Naive thymus-derived CD4-positive, alpha-beta T cell (primary cell): ENCODE results near the gene ANTXR2. TPM values are rescaled to one million over a fixed set of nuclear protein-coding genes. Genes with fewer than 3 reads are reported as not detected.
A peak's percentile ranks its signal among the peaks of the same experiment; 100 is the strongest.

Experiments used
- ATAC-seq: fragments of 150-1000 bp; cut with Tn5 transposase; 2 replicates; pipeline ENCODE4 v1.10.0; 2021; ENCODE audit warnings: mild to moderate bottlenecking, moderate library complexity
- CTCF ChIA-PET: fragments of 350-600 bp; sonication (Branson Sonifier 250); formaldehyde crosslinking; loops from one replicate; lab custom pipeline; 2021; ENCODE audit warnings: antibody characterized with exemption; lab: Charles Lee
- POLR2A ChIA-PET: fragments of 350-600 bp; sonication (Branson Sonifier 250); formaldehyde crosslinking; loops from one replicate; lab custom pipeline; 2021; ENCODE audit warnings: antibody characterized with exemption, inconsistent platforms; lab: Charles Lee
- DNase-seq, 9 donors: peaks; one replicate each; pipeline versions ENCODE4 v3.0.0 to v3.0.0-alpha.2; 2020 to 2022; ENCODE audit warnings: mixed read lengths in 1 of 9
- H3K27ac ChIP-seq: one replicate; pipeline ENCODE4 v1.7.0; 2013; ENCODE audit warnings: mild to moderate bottlenecking, low read depth, low read length, moderate library complexity
- H3K27me3 ChIP-seq, 2 donors: one replicate each; pipeline ENCODE4 v1.7.0; 2013; ENCODE audit warnings: low read length in 2 of 2, mild to moderate bottlenecking in 2 of 2, moderate library complexity in 2 of 2; ENCODE audit not compliant: control insufficient read depth in 2 of 2, insufficient read depth in 2 of 2
- H3K36me3 ChIP-seq, 3 experiments: 1 replicate in 2 of 3; 2 replicates in 1 of 3; pipeline ENCODE4 v1.7.0; 2013; ENCODE audit warnings: low read length in 3 of 3, mild to moderate bottlenecking in 3 of 3, moderate library complexity in 1 of 3; ENCODE audit not compliant: insufficient read depth in 3 of 3, control insufficient read depth in 2 of 3
- H3K4me1 ChIP-seq, 2 donors: one replicate each; pipeline ENCODE4 v1.7.0; 2013; ENCODE audit warnings: low read length in 2 of 2, mild to moderate bottlenecking in 2 of 2, moderate library complexity in 1 of 2; ENCODE audit not compliant: control insufficient read depth in 2 of 2, insufficient read depth in 2 of 2
- H3K4me3 ChIP-seq: 2 replicates; pipeline ENCODE4 v1.7.0; 2013; ENCODE audit warnings: mild to moderate bottlenecking, low read length
- H3K9me3 ChIP-seq, 3 experiments: 1 replicate in 2 of 3; 2 replicates in 1 of 3; pipeline ENCODE4 v1.7.0; 2013; ENCODE audit warnings: low read length in 3 of 3; ENCODE audit not compliant: control insufficient read depth in 2 of 3
- H3K27ac Mint-ChIP-seq, 9 donors: one replicate each; pipeline ENCODE4 v1.8.0; 2020 to 2022; ENCODE audit warnings: mixed read lengths in 9 of 9, mild to moderate bottlenecking in 8 of 9, moderate library complexity in 5 of 9, inconsistent platforms in 2 of 9
- H3K27me3 Mint-ChIP-seq, 5 donors: one replicate each; pipeline ENCODE4 v1.8.0; 2021 to 2022; ENCODE audit warnings: mixed read lengths in 5 of 5, mild to moderate bottlenecking in 1 of 5
- H3K36me3 Mint-ChIP-seq, 5 donors: one replicate each; pipeline ENCODE4 v1.8.0; 2020 to 2022; ENCODE audit warnings: mixed read lengths in 5 of 5, mild to moderate bottlenecking in 3 of 5, inconsistent platforms in 1 of 5
- H3K4me1 Mint-ChIP-seq, 7 donors: one replicate each; pipeline ENCODE4 v1.8.0; 2020 to 2022; ENCODE audit warnings: mixed read lengths in 7 of 7, mild to moderate bottlenecking in 3 of 7, inconsistent platforms in 1 of 7
- H3K4me3 Mint-ChIP-seq, 10 donors: one replicate each; pipeline ENCODE4 v1.8.0; 2020 to 2022; ENCODE audit warnings: mild to moderate bottlenecking in 10 of 10, mixed read lengths in 10 of 10, moderate library complexity in 6 of 10, inconsistent platforms in 2 of 10
- H3K9me3 Mint-ChIP-seq, 11 donors: one replicate each; pipeline ENCODE4 v1.8.0; 2020 to 2022; ENCODE audit warnings: mixed read lengths in 11 of 11, mild to moderate bottlenecking in 4 of 11, inconsistent platforms in 1 of 11, moderate library complexity in 1 of 11
- intact Hi-C, 2 donors: fragments of 100-400 bp; cut with micrococcal nuclease; formaldehyde crosslinking; loops; one replicate each; pipeline ENCODE4 v1.15.1; 2023
- polyA plus RNA-seq, 2 donors: library from polyadenylated mRNA; unstranded; fragments of 300-500 nt; fragmentation: Illumina TruSeq; gene quantifications; one replicate each; pipeline ENCODE4 v1.2.3, GENCODE V29; 2021
- total RNA-seq, 6 experiments: library from RNA in 5 of 6; stranded (reverse) in 5 of 6; gene quantifications; 1 replicate in 5 of 6; 2 replicates in 1 of 6; pipeline ENCODE4 v1.2.3 and lab custom pipeline; 2021 to 2026

ANTXR2 gene
- total and polyA plus RNA-seq, 7 experiments from 2014 or later: 20.3 to 69.8 (median 42.2) TPM

- no peak overlapping the region for H3K27ac ChIP-seq
- H3K36me3 ChIP-seq: no peaks in the 10 kb centered on the region
- H3K4me1 Mint-ChIP-seq: peaks cover 13 to 49% (median 22%) of the 10 kb centered on the region in 7 donors
- H3K27me3 ChIP-seq: no peaks in the 10 kb centered on the region
- H3K9me3 ChIP-seq: no peaks in the 10 kb centered on the region
- no peak for DNase-seq
- no peak overlapping the region for H3K4me3 ChIP-seq
- H3K27me3 Mint-ChIP-seq: peaks cover 0 to 6% (median 0%) of the 10 kb centered on the region in 5 donors
- intact Hi-C loops: loop anchor here (10.0 kb wide), 2 partner anchors 1304 to 1416 kb away; partner anchors contain the start of gene BMP2K (in 1 of the 2)
- ATAC-seq: no peak
- H3K9me3 Mint-ChIP-seq: peaks cover 0 to 4% (median 0%) of the 10 kb centered on the region in 11 donors
- H3K36me3 Mint-ChIP-seq: peaks cover 0 to 32% (median 0%) of the 10 kb centered on the region in 5 donors
- peaks cover 10 to 13% of the 10 kb centered on the region in 2 donors for H3K4me1 ChIP-seq
- peak overlapping the region in 1 of 10 donors; percentile 45 for H3K4me3 Mint-ChIP-seq
- ChIA-PET CTCF (interaction anchor here (0.6 to 0.8 kb wide), 2 partner anchors 8 to 154 kb away, joined by 3 read pairs; no protein-coding TSS in a partner anchor), POLR2A (interaction anchor here (0.8 kb wide), 1 partner anchor 99 kb away, joined by 3 read pairs; no protein-coding TSS in a partner anchor)
- H3K27ac Mint-ChIP-seq: peak overlapping the region in 1 of 9 donors; percentile 16
These were observed 5.5 kb upstream of the ANTXR2 start for GRCh38 chr4:80078346-80079092.

- Mint-ChIP-seq H3K4me1 (peaks cover 16 to 53% (median 25%) of the 10 kb centered on the region in 7 donors), H3K36me3 (peaks cover 0 to 30% (median 0%) of the 10 kb centered on the region in 5 donors), H3K27me3 (peaks cover 0 to 2% (median 0%) of the 10 kb centered on the region in 5 donors), H3K27ac (no peak overlapping the region), H3K4me3 (no peak overlapping the region), H3K9me3 (peaks cover 0 to 4% (median 0%) of the 10 kb centered on the region in 11 donors)
- no peaks in the 10 kb centered on the region for H3K9me3 ChIP-seq
- peaks cover 10 to 16% of the 10 kb centered on the region in 2 donors for H3K4me1 ChIP-seq
- CTCF ChIA-PET: interaction anchor here (0.8 kb wide), 1 partner anchor 9 kb away, joined by 3 read pairs; no protein-coding TSS in a partner anchor
- peak; percentile 22 for ATAC-seq
- no peaks in the 10 kb centered on the region for H3K27me3 ChIP-seq
- POLR2A ChIA-PET: no interaction called here
- intact Hi-C loops: loop anchor here (1.0 to 10.0 kb wide), 3 partner anchors 19 to 1417 kb away; partner anchors contain the start of gene BMP2K (in 1 of the 2)
- H3K27ac ChIP-seq: no peak overlapping the region
- no peak overlapping the region for H3K4me3 ChIP-seq
- DNase-seq: no peak
- H3K36me3 ChIP-seq: peaks cover 0 to 4% (median 0%) of the 10 kb centered on the region in 3 experiments
These were observed 4.6 kb upstream of the ANTXR2 start for GRCh38 chr4:80077639-80078038.

GRCh38 chr4:80076681-80077080 lies 3.7 kb upstream of the ANTXR2 start:
- no peak overlapping the region for H3K27ac ChIP-seq
- Mint-ChIP-seq H3K9me3 (peaks cover 0 to 3% (median 0%) of the 10 kb centered on the region in 11 donors), H3K4me1 (peaks cover 21 to 58% (median 28%) of the 10 kb centered on the region in 7 donors), H3K4me3 (no peak overlapping the region), H3K27ac (no peak overlapping the region), H3K27me3 (peaks cover 0 to 5% (median 0%) of the 10 kb centered on the region in 5 donors), H3K36me3 (peaks cover 0 to 26% (median 0%) of the 10 kb centered on the region in 5 donors)
- DNase-seq (no peak), ATAC-seq (no peak)
- no peak overlapping the region for H3K4me3 ChIP-seq
- no peaks in the 10 kb centered on the region for H3K9me3 ChIP-seq
- intact Hi-C loops: loop anchor here (1.0 to 10.0 kb wide), 3 partner anchors 18 to 1418 kb away; partner anchors contain the start of gene BMP2K (in 1 of the 2)
- peaks cover 10 to 16% of the 10 kb centered on the region in 2 donors for H3K4me1 ChIP-seq
- ChIA-PET POLR2A (no interaction called here), CTCF (no interaction called here)
- H3K27me3 ChIP-seq: no peaks in the 10 kb centered on the region
- peaks cover 0 to 10% (median 0%) of the 10 kb centered on the region in 3 experiments for H3K36me3 ChIP-seq

GRCh38 chr4:80075995-80076675 lies 3.1 kb upstream of the ANTXR2 start:
- intact Hi-C loops: loop anchor here (10.0 kb wide), 2 partner anchors 1301 to 1419 kb away; partner anchors contain the start of gene BMP2K (in 1 of the 2)
- Histone ChIP-seq H3K36me3 (peaks cover 0 to 10% (median 0%) of the 10 kb centered on the region in 3 experiments), H3K9me3 (no peaks in the 10 kb centered on the region), H3K27ac (no peak overlapping the region), H3K27me3 (no peaks in the 10 kb centered on the region), H3K4me1 (peaks cover 13 to 16% of the 10 kb centered on the region in 2 donors), H3K4me3 (no peak overlapping the region)
- ATAC-seq (no peak), DNase-seq (no peak)
- POLR2A ChIA-PET: no interaction called here
- Mint-ChIP-seq H3K27ac (peak overlapping the region in 3 of 9 donors; percentile 30 to 51 (median 50)), H3K36me3 (peaks cover 0 to 27% (median 0%) of the 10 kb centered on the region in 5 donors), H3K27me3 (peaks cover 0 to 5% (median 0%) of the 10 kb centered on the region in 5 donors), H3K4me3 (no peak overlapping the region), H3K9me3 (peaks cover 0 to 3% (median 0%) of the 10 kb centered on the region in 11 donors), H3K4me1 (peaks cover 24 to 63% (median 33%) of the 10 kb centered on the region in 7 donors)
- CTCF ChIA-PET: no interaction called here

GRCh38 chr4:80074651-80075050 lies 1.6 kb upstream of the ANTXR2 start:
- Histone ChIP-seq H3K4me1 (peaks cover 23 to 24% of the 10 kb centered on the region in 2 donors), H3K9me3 (no peaks in the 10 kb centered on the region), H3K27ac (peak overlapping the region; percentile 86), H3K36me3 (peaks cover 0 to 10% (median 0%) of the 10 kb centered on the region in 3 experiments), H3K4me3 (no peak overlapping the region), H3K27me3 (no peaks in the 10 kb centered on the region)
- Mint-ChIP-seq H3K4me1 (peaks cover 27 to 74% (median 47%) of the 10 kb centered on the region in 7 donors), H3K9me3 (peaks cover 0 to 3% (median 0%) of the 10 kb centered on the region in 11 donors), H3K36me3 (peaks cover 0 to 27% (median 0%) of the 10 kb centered on the region in 5 donors), H3K27me3 (peaks cover 0 to 3% (median 0%) of the 10 kb centered on the region in 5 donors), H3K4me3 (peak overlapping the region in 5 of 10 donors; percentile 20 to 96 (median 37)), H3K27ac (peak overlapping the region; percentile 88 to 98 (median 94))
- POLR2A ChIA-PET: no interaction called here
- CTCF ChIA-PET: no interaction called here
- ATAC-seq (no peak), DNase-seq (no peak)
- intact Hi-C loops: loop anchor here (5.0 to 10.0 kb wide), 4 partner anchors 128 to 1420 kb away; partner anchors contain the start of gene BMP2K (in 1 of the 2)
